ENCODE results near the gene COL27A1. TPM values are rescaled to one million over a fixed set of nuclear protein-coding genes. Genes with fewer than 3 reads are reported as not detected.
"Not testable (repeated sequence)": the region's sequence is repeated elsewhere in the genome, so short reads cannot be mapped to it uniquely, and the experiment has no call there.

Gene COL27A1
- total RNA-seq, 2 experiments from 2014 or later: 1.7 to 1.9 TPM

- ATAC-seq (ENCODE audit: low read depth) (no peak), DNase-seq (no peak)
- Mint-ChIP-seq H3K4me3 (no peak overlapping the region), H3K4me1 (no peaks in the 10 kb centered on the region), H3K27me3 (peaks cover 13% of the 10 kb centered on the region), H3K27ac (no peak overlapping the region), H3K9me3 (no peaks in the 10 kb centered on the region), H3K36me3 (no peaks in the 10 kb centered on the region)
- POLR2A ChIA-PET: no interaction called here
Observed at GRCh38 chr9:114119242-114120191, 35.8 kb upstream of the COL27A1 start.

DNA sequence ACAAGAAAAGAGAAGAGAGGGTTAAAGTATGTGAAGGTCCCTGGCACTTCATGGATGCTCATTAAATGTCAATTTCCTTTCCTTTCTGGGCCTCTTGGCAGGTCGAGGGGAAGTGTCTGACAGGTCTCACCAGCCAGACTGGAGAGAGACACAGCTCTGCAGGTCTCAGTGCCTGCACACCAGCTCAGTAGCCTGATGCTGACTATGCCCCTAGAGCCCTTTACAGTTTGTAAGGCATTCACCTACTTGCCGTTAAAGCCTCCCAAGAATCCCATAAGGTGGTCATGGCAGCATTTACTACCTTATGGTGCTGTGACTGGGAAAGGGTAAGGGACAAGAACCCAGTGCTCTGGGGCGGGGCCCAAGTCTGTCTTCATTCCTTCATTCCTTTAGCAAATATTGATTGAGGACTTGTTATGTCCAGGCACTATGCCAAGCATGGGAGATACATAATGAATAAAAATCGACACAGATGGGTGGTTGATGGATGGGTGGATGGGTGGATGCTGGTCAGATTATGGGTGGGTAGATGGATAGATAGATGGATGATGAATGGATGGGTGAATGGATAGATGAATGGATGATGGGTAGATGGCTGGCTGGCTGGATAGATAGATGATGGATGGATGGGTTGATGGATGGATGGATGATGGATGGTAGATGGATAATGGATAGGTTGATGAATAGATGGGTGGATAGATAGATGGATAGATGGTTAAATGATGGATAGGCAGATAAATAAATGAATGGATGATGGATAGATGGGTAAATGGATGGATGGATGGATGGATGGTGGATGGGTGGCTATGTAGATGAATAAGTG, 34.9 kb upstream of the COL27A1 start:
- Mint-ChIP-seq H3K27me3 (peaks cover 10% of the 10 kb centered on the region), H3K4me1 (no peaks in the 10 kb centered on the region), H3K27ac (no peak overlapping the region), H3K4me3 (no peak overlapping the region), H3K9me3 (no peaks in the 10 kb centered on the region), H3K36me3 (no peaks in the 10 kb centered on the region)
- no peak for DNase-seq
- POLR2A ChIA-PET: no interaction called here
- ATAC-seq (ENCODE audit: low read depth): no peak

DNA sequence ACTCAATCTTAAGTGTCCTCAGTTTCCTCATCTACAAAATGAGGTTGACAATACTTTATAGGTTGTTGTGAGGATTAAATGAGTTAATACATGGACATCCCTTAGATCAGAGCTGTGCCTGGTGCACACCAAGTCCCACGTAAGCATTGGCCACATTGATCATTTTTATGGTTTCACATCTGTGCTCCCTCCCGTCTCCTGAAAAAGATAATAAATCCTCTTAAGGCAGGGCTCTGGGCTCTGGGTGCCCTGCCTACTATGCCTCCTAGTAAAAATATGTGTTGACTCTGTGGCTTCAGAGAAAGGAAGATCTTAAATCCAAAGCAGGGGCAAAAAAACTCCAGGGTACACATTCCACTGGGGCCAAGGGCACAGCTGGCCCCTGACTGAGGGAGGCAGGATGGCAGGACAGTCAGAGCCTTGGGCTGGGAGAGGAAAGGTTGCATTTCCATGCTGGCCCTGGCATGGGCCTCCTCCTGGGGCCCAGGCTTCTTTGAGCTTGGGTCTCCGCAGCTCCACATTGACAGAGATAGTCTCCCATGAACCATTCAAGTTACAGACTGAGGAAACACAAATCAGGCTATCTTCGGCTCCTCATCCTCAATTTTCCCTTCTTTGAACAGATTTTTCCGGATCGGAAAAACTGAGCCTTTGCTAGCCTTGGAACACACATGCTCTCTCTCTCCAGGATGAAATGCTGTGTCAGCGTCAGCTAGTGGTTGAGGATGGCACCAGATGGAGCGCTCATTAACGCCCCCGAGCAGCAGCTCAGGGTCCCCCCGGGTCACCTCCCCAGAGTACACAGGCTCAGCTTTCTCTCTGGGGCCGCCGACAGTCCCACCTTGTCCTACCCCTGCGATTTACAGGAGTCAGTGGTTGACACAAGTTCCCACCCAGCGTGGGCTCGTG, 33.9 kb upstream of the COL27A1 start:
- POLR2A ChIA-PET: no interaction called here
- Mint-ChIP-seq H3K27me3 (peaks cover 13% of the 10 kb centered on the region), H3K36me3 (no peaks in the 10 kb centered on the region), H3K27ac (no peak overlapping the region), H3K9me3 (no peaks in the 10 kb centered on the region), H3K4me1 (peaks cover 2% of the 10 kb centered on the region), H3K4me3 (no peak overlapping the region)
- no peak for ATAC-seq (ENCODE audit: low read depth)
- no peak for DNase-seq

DNA sequence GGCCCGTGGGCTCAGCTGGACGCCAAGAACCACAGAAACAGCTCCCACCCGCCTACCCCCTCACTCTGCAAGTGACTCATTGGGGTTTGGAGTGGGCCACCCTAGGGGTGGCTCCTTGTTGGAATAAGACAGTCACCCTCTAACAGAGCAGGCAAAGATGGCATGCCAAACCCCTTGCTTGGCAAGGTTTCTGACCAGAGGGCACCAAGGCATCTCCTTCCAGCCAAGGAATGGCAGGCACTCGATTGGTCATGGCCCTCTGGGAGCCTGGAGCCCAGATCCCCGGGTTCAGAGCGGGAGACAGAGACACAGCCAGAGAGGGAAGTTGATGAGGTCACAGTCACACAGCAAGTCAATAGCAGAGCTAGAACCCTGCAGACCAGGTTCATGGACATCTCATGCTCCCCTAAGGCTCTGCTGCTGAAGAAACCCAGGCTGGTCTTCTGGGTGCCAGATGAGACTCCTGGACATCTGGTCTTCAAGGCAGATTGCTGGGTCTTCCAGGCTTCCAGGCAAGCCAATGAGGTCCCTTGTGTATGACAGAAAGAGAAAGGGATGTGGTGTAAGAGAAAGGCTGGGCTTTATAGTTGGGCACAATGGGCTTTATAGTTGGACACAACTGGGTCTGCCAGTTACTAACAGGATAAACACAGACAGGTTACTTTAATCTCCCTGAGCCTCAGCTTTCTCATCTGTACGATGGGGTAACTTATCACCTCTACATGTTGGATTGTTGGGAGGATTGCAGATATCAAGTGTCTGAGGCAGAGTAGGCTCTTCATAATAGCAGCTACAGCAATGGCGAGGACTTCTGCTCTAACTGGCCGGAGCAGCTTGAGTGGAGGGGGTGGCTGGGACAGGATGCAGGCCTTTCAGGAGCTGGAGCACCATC, 33.0 kb upstream of the COL27A1 start:
- Mint-ChIP-seq H3K9me3 (no peaks in the 10 kb centered on the region), H3K4me3 (no peak overlapping the region), H3K4me1 (peaks cover 2% of the 10 kb centered on the region), H3K27ac (no peak overlapping the region), H3K27me3 (peaks cover 15% of the 10 kb centered on the region), H3K36me3 (no peaks in the 10 kb centered on the region)
- no peak for ATAC-seq (ENCODE audit: low read depth)
- DNase-seq: no peak
- POLR2A ChIA-PET: no interaction called here

DNA sequence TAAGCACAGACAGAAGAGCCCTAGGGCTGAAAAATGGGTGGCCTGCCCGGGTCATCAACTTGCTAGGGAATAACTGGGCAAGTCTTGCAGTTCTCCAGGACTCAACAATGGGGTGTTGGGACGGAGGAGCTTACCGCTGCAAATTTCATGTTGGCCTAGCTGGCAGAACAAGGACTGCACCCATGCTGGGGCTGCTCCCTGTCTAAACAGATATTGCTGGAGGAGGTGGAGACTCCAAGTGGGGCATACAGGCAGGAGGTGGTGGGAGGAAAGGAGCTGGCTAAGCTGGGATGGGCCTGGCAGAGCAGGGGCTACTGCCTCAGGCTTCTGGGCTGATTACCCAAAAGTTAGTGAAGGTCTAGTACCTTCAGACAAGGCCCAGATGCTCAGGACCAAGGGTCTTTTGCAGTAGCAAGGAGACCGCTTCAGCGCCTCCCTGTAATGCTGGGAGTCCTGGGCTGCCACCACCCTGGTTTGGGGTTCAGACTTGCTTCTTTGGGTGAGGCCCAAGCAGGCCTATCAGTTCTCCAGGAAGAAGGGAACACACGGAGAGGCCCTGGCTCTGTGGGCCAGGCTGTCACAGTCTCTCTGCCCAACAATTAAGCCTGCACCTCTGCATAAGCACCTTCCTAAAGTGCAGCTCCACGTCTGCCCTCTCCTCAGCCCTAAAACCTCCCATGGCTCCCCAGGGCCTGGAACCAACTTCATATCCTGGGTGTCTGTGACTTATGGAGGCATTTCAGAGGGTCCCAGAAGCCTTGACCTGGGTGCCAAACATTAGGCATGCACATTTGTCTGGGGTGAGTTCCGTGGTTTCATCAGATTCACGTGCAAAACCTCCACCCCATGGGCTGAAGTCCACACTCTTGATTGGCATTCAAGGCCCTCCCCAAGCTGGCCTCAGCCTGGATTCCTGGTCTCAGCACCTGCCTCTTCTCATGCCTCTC, 32.0 kb upstream of the COL27A1 start:
- DNase-seq: no peak
- POLR2A ChIA-PET: no interaction called here
- Mint-ChIP-seq H3K27me3 (peaks cover 17% of the 10 kb centered on the region), H3K4me3 (no peak overlapping the region), H3K27ac (no peak overlapping the region), H3K4me1 (peaks cover 2% of the 10 kb centered on the region), H3K36me3 (no peaks in the 10 kb centered on the region), H3K9me3 (no peaks in the 10 kb centered on the region)
- no peak for ATAC-seq (ENCODE audit: low read depth)

DNA sequence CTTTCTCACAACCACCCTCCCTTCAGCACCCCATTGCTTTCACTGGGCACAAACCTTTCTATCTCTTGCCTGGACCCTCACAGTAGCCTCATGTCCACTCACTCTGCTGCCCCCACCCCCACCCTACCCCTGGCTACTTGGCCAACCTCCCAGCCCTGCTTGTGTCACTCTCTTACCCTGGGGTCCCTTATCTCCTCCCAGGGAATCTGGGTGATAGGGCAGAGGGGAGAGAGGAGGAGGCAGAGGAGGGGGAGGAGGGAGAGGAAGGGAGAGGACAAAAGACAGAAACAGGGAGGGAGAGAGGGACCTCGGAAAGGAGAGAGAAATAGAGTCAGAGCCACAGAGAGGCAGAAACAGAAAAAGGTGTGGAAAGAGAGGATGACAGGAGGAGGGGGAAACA, 31.2 kb upstream of the COL27A1 start:
- peaks cover 22% of the 10 kb centered on the region for H3K27me3 Mint-ChIP-seq
- ATAC-seq (ENCODE audit: low read depth) (no peak), DNase-seq (no peak)
- no peak overlapping the region for H3K27ac Mint-ChIP-seq
- H3K4me1 Mint-ChIP-seq: peaks cover 2% of the 10 kb centered on the region
- no peaks in the 10 kb centered on the region for H3K9me3 Mint-ChIP-seq
- POLR2A ChIA-PET: no interaction called here
- no peak overlapping the region for H3K4me3 Mint-ChIP-seq
- H3K36me3 Mint-ChIP-seq: no peaks in the 10 kb centered on the region

GRCh38 chr9:114124666-114125475, 30.5 kb upstream of the COL27A1 start:
- Mint-ChIP-seq H3K27ac (no peak overlapping the region), H3K27me3 (peaks cover 25% of the 10 kb centered on the region)
- POLR2A ChIA-PET: no interaction called here

GRCh38 chr9:114125476-114126013, 29.8 kb upstream of the COL27A1 start:
- no peaks in the 10 kb centered on the region for H3K36me3 Mint-ChIP-seq
- no peak for ATAC-seq (ENCODE audit: low read depth)
- H3K27ac Mint-ChIP-seq: no peak overlapping the region
- peaks cover 2% of the 10 kb centered on the region for H3K4me1 Mint-ChIP-seq
- POLR2A ChIA-PET: no interaction called here
- DNase-seq: no peak
- no peak overlapping the region for H3K4me3 Mint-ChIP-seq
- no peaks in the 10 kb centered on the region for H3K9me3 Mint-ChIP-seq
- H3K27me3 Mint-ChIP-seq: peaks cover 23% of the 10 kb centered on the region

More at GRCh38 chr9:114124666-114125475, 30.5 kb upstream of the COL27A1 start:
- no peak overlapping the region for H3K4me3 Mint-ChIP-seq
- ATAC-seq (ENCODE audit: low read depth): no peak
- no peaks in the 10 kb centered on the region for H3K36me3 Mint-ChIP-seq
- H3K9me3 Mint-ChIP-seq: no peaks in the 10 kb centered on the region
- peaks cover 2% of the 10 kb centered on the region for H3K4me1 Mint-ChIP-seq
- no peak for DNase-seq

GRCh38 chr9:114126247-114127060, 28.9 kb upstream of the COL27A1 start:
- Mint-ChIP-seq H3K4me1 (peaks cover 2% of the 10 kb centered on the region), H3K27ac (no peak overlapping the region), H3K9me3 (no peaks in the 10 kb centered on the region), H3K27me3 (peaks cover 29% of the 10 kb centered on the region), H3K36me3 (no peaks in the 10 kb centered on the region), H3K4me3 (no peak overlapping the region)
- ATAC-seq (ENCODE audit: low read depth): no peak
- POLR2A ChIA-PET: no interaction called here
- no peak for DNase-seq

DNA sequence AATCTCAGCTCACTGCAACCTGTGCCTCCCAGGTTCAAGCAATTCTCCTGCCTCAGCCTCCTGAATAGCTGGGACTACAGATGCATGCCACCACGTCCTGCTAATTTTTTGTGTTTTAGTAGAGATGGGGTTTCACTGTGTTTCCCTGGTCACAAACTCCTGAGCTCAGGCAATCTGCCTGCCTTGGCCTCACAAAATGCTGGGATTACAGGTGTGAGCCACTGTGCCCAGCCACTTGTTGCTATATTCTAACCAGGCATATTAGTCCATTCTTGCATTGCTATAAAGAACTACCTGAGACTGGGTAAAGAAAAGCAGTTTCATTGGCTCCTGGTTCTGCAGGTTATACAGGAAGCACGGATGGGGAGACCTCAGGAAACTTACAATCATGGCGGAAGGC, 26.6 kb upstream of the COL27A1 start:
- H3K4me3 Mint-ChIP-seq; H3K36me3 Mint-ChIP-seq; DNase-seq; H3K27ac Mint-ChIP-seq; H3K4me1 Mint-ChIP-seq; ATAC-seq (ENCODE audit: low read depth); H3K9me3 Mint-ChIP-seq: not testable (repeated sequence)
- POLR2A ChIA-PET: interaction anchor here (0.7 kb wide), 1 partner anchor 134 kb away, joined by 4 read pairs; no protein-coding TSS in a partner anchor
- peaks cover 34% of the 10 kb centered on the region for H3K27me3 Mint-ChIP-seq
